Measurements from ENCODE around the gene ROBO1.

- no peak for TF ChIP-seq EZH2phosphoT487 (IDR thresholded peaks at IDR 0.05; ENCODE audit: insufficient read depth, low read depth)
- no peak for TF ChIP-seq EZH2 (IDR thresholded peaks at IDR 0.05; ENCODE audit: insufficient read depth, poor library complexity, severe bottlenecking)
Measured at GRCh38 chr3:79414035-79414434, 353.8 kb downstream of the ROBO1 start.
